Glutamatergic neuron (in vitro differentiated cells): ENCODE results near the gene RAB5A. TPM values are rescaled to one million over a fixed set of nuclear protein-coding genes. Genes with fewer than 3 reads are reported as not detected.
"Not testable (repeated sequence)": the region's sequence is repeated elsewhere in the genome, so short reads cannot be mapped to it uniquely, and the experiment has no call there.

Experiments
- DNase-seq: peaks from one replicate; pipeline ENCODE4 v3.0.0; 2022
- H3K27ac Mint-ChIP-seq: one replicate; pipeline ENCODE4 v1.8.0; 2020; ENCODE audit warnings: mild to moderate bottlenecking, mixed read lengths, inconsistent platforms; ENCODE audit not compliant: unreplicated experiment
- H3K27me3 Mint-ChIP-seq: one replicate; pipeline ENCODE4 v1.8.0; 2020; ENCODE audit warnings: mild to moderate bottlenecking, moderate library complexity, mixed read lengths, inconsistent platforms; ENCODE audit not compliant: unreplicated experiment
- H3K36me3 Mint-ChIP-seq: one replicate; pipeline ENCODE4 v1.8.0; 2020; ENCODE audit warnings: mild to moderate bottlenecking, mixed read lengths, inconsistent platforms; ENCODE audit not compliant: unreplicated experiment
- H3K4me1 Mint-ChIP-seq: one replicate; pipeline ENCODE4 v1.8.0; 2020; ENCODE audit warnings: mild to moderate bottlenecking, low read depth, mixed read lengths, inconsistent platforms; ENCODE audit not compliant: unreplicated experiment
- H3K4me3 Mint-ChIP-seq: one replicate; pipeline ENCODE4 v1.8.0; 2020; ENCODE audit warnings: mild to moderate bottlenecking, mixed read lengths, inconsistent platforms; ENCODE audit not compliant: unreplicated experiment
- H3K9me3 Mint-ChIP-seq: one replicate; pipeline ENCODE4 v1.8.0; 2020; ENCODE audit warnings: mild to moderate bottlenecking, moderate library complexity, mixed read lengths, inconsistent platforms; ENCODE audit not compliant: unreplicated experiment
- CTCF ChIP-seq: fragments of 200-600 bp; sonication (generic); IDR thresholded peaks from one replicate; pipeline ENCODE4 v1.5.0; 2021; ENCODE audit not compliant: partially characterized antibody, unreplicated experiment
- total RNA-seq: library from RNA; stranded (reverse); fragmentation: NEBNext Ultra II Directional; extraction: Animal tissue kit (Norgen Biotek cat#: 25700); gene quantifications from one replicate; pipeline ENCODE4 v1.2.1, GENCODE V29; 2021; ENCODE audit not compliant: unreplicated experiment

Gene RAB5A
- total RNA-seq, 1 donor from 2014 or later, result 81.8 TPM

- TF ChIP-seq CTCF, result no peak
- Mint-ChIP-seq H3K27ac (no peak overlapping the region), H3K36me3 (no peaks in the 10 kb centered on the region), H3K9me3 (no peaks in the 10 kb centered on the region), H3K27me3 (no peaks in the 10 kb centered on the region), H3K4me3 (no peak overlapping the region), H3K4me1 (no peaks in the 10 kb centered on the region)
- DNase-seq, result no peak
Observed at GRCh38 chr3:19970327-19970726, 23.4 kb downstream of the RAB5A start.

- no peaks in the 10 kb centered on the region for H3K27me3 Mint-ChIP-seq
- H3K4me1 Mint-ChIP-seq, result no peaks in the 10 kb centered on the region
- no peaks in the 10 kb centered on the region for H3K9me3 Mint-ChIP-seq
- DNase-seq, result no peak
- TF ChIP-seq CTCF, result no peak
- H3K27ac Mint-ChIP-seq, result no peak overlapping the region
- H3K36me3 Mint-ChIP-seq, result no peaks in the 10 kb centered on the region
- H3K4me3 Mint-ChIP-seq, result no peak overlapping the region
Observed at GRCh38 chr3:19972054-19972453, 25.2 kb downstream of the RAB5A start.

GRCh38 chr3:19988904-19989303 is 42.0 kb downstream of the RAB5A start:
- not testable (repeated sequence) for H3K36me3 Mint-ChIP-seq, H3K9me3 Mint-ChIP-seq, H3K4me3 Mint-ChIP-seq, DNase-seq, H3K27me3 Mint-ChIP-seq, H3K4me1 Mint-ChIP-seq, H3K27ac Mint-ChIP-seq

- TF ChIP-seq CTCF, result no peak
- no peak for DNase-seq
- no peak overlapping the region for H3K27ac Mint-ChIP-seq
- no peaks in the 10 kb centered on the region for H3K4me1 Mint-ChIP-seq
- H3K36me3 Mint-ChIP-seq, result no peaks in the 10 kb centered on the region
- H3K27me3 Mint-ChIP-seq, result no peaks in the 10 kb centered on the region
- H3K4me3 Mint-ChIP-seq, result no peak overlapping the region
- H3K9me3 Mint-ChIP-seq, result no peaks in the 10 kb centered on the region
Observed at GRCh38 chr3:19994796-19995195, 47.9 kb downstream of the RAB5A start.

GRCh38 chr3:19997502-19997901 is 50.6 kb downstream of the RAB5A start:
- Mint-ChIP-seq H3K27me3 (no peaks in the 10 kb centered on the region), H3K4me1 (no peaks in the 10 kb centered on the region), H3K4me3 (no peak overlapping the region), H3K36me3 (no peaks in the 10 kb centered on the region), H3K9me3 (no peaks in the 10 kb centered on the region), H3K27ac (no peak overlapping the region)
- TF ChIP-seq CTCF, result no peak
- no peak for DNase-seq

GRCh38 chr3:20001932-20002331 is 55.0 kb downstream of the RAB5A start:
- no peak overlapping the region for H3K27ac Mint-ChIP-seq
- no peak for TF ChIP-seq CTCF
- no peaks in the 10 kb centered on the region for H3K27me3 Mint-ChIP-seq
- no peak overlapping the region for H3K4me3 Mint-ChIP-seq
- H3K4me1 Mint-ChIP-seq, result no peaks in the 10 kb centered on the region
- DNase-seq, result no peak
- H3K9me3 Mint-ChIP-seq, result no peaks in the 10 kb centered on the region
- H3K36me3 Mint-ChIP-seq, result no peaks in the 10 kb centered on the region
